Tibial artery (tissue), 4 donors: ENCODE measurements around the gene RAB40B.

Experiments
- DNase-seq, 2 donors: peaks; one replicate each; pipeline ENCODE4 v3.0.0-alpha.2; 2019
- H3K27ac ChIP-seq, 2 donors: fragments of 200-600 bp; sonication (generic) in 1 of 2; 1 replicate in 1 of 2; 2 replicates in 1 of 2; pipeline ENCODE4 v1.5.1; 2018 to 2019; ENCODE audit warnings: mild to moderate bottlenecking in 1 of 2
- H3K27me3 ChIP-seq, 2 donors: fragments of 200-600 bp; sonication (generic) in 1 of 2; one replicate each; pipeline versions ENCODE4 v1.5.1 to v1.6.0; 2016 to 2019
- H3K36me3 ChIP-seq, 3 donors: fragments of 200-600 bp; sonication (generic) in 2 of 3; one replicate each; pipeline ENCODE4 v1.5.1; 2016 to 2019; ENCODE audit warnings: mild to moderate bottlenecking in 2 of 3
- H3K4me1 ChIP-seq, 4 donors: fragments of 200-600 bp; sonication (generic) in 2 of 4; 1 replicate in 3 of 4; 2 replicates in 1 of 4; pipeline ENCODE4 v1.5.1; 2016 to 2019
- H3K4me3 ChIP-seq, 2 donors: fragments of 200-600 bp; sonication (generic) in 1 of 2; 1 replicate in 1 of 2; 2 replicates in 1 of 2; pipeline ENCODE4 v1.5.1; 2018 to 2019; ENCODE audit warnings: mild to moderate bottlenecking in 2 of 2
- H3K9me3 ChIP-seq, 3 donors: fragments of 200-600 bp; sonication (generic) in 1 of 3; one replicate each; pipeline ENCODE4 v1.5.1; 2016 to 2019
- CTCF ChIP-seq, 2 experiments: fragments of 200-600 bp in 1 of 2; fragments of 450-650 bp in 1 of 2; IDR thresholded peaks; one replicate each; pipeline ENCODE4 v1.5.1; 2017 to 2019; ENCODE audit warnings: antibody characterized with exemption in 2 of 2, mild to moderate bottlenecking in 1 of 2, moderate library complexity in 1 of 2
- intact Hi-C: fragments of 100-400 bp; cut with DNase I; formaldehyde crosslinking; loops from one replicate; pipeline ENCODE4 v1.15.0; 2023; ENCODE audit warnings: low total_unique reads

The RAB40B gene

GRCh38 chr17:82709676-82710498, 11.4 kb upstream of the RAB40B start:
- no peak overlapping the region for H3K27ac ChIP-seq
- H3K36me3 ChIP-seq, result no peaks in the 10 kb centered on the region
- TF ChIP-seq CTCF (IDR thresholded peaks at IDR 0.05), result no peak
- intact Hi-C loops, result no loop called here
- H3K4me1 ChIP-seq, result peaks cover 0 to 9% (median 1%) of the 10 kb centered on the region in 4 donors
- DNase-seq, result no peak
- H3K27me3 ChIP-seq, result peaks cover 0 to 3% of the 10 kb centered on the region in 2 donors
- H3K9me3 ChIP-seq, result no peaks in the 10 kb centered on the region
- H3K4me3 ChIP-seq, result no peak overlapping the region

GRCh38 chr17:82709024-82709675, 10.7 kb upstream of the RAB40B start:
- intact Hi-C loops, result no loop called here
- DNase-seq, result no peak
- Histone ChIP-seq H3K4me3 (no peak overlapping the region), H3K4me1 (peaks cover 0 to 9% (median 1%) of the 10 kb centered on the region in 4 donors), H3K27ac (no peak overlapping the region), H3K36me3 (no peaks in the 10 kb centered on the region), H3K9me3 (no peaks in the 10 kb centered on the region), H3K27me3 (peaks cover 0 to 3% of the 10 kb centered on the region in 2 donors)
- no peak for TF ChIP-seq CTCF (IDR thresholded peaks at IDR 0.05)

- Histone ChIP-seq H3K36me3 (no peaks in the 10 kb centered on the region), H3K4me1 (peaks cover 0 to 25% (median 5%) of the 10 kb centered on the region in 4 donors), H3K27me3 (peaks cover 0 to 3% of the 10 kb centered on the region in 2 donors), H3K4me3 (no peak overlapping the region), H3K9me3 (no peaks in the 10 kb centered on the region), H3K27ac (no peak overlapping the region)
- no peak for DNase-seq
- TF ChIP-seq CTCF (IDR thresholded peaks at IDR 0.05), result no peak
- intact Hi-C loops, result no loop called here
Measured at GRCh38 chr17:82705756-82706155, 7.3 kb upstream of the RAB40B start.

GRCh38 chr17:82704886-82705285, 6.4 kb upstream of the RAB40B start:
- Histone ChIP-seq H3K36me3 (no peaks in the 10 kb centered on the region), H3K27me3 (no peaks in the 10 kb centered on the region), H3K4me1 (peaks cover 0 to 25% (median 5%) of the 10 kb centered on the region in 4 donors), H3K9me3 (no peaks in the 10 kb centered on the region), H3K4me3 (no peak overlapping the region), H3K27ac (no peak overlapping the region)
- no peak for DNase-seq
- no peak for TF ChIP-seq CTCF (IDR thresholded peaks at IDR 0.05)
- intact Hi-C loops, result no loop called here

GRCh38 chr17:82703935-82704865, 5.7 kb upstream of the RAB40B start:
- Histone ChIP-seq H3K36me3 (no peaks in the 10 kb centered on the region), H3K27ac (no peak overlapping the region), H3K4me1 (peaks cover 0 to 25% (median 9%) of the 10 kb centered on the region in 4 donors), H3K9me3 (no peaks in the 10 kb centered on the region), H3K4me3 (no peak overlapping the region), H3K27me3 (no peaks in the 10 kb centered on the region)
- intact Hi-C loops, result no loop called here
- no peak for TF ChIP-seq CTCF (IDR thresholded peaks at IDR 0.05)
- DNase-seq, result no peak
